Jurkat, Clone E6-1 (cell line): ENCODE results near the gene PAK4.
"Not testable (repeated sequence)": the region's sequence is repeated elsewhere in the genome, so short reads cannot be mapped to it uniquely, and the experiment has no call there.

Source experiments
- DNase-seq: peaks from one replicate; pipeline ENCODE4 v3.0.0-alpha.2; 2011; ENCODE audit warnings: low read depth, low spot score
- H3K4me3 ChIP-seq: 2 replicates; pipeline ENCODE4 v1.5.1; 2011; ENCODE audit warnings: mild to moderate bottlenecking, low read length, control low read depth, moderate library complexity

PAK4 gene

DNA sequence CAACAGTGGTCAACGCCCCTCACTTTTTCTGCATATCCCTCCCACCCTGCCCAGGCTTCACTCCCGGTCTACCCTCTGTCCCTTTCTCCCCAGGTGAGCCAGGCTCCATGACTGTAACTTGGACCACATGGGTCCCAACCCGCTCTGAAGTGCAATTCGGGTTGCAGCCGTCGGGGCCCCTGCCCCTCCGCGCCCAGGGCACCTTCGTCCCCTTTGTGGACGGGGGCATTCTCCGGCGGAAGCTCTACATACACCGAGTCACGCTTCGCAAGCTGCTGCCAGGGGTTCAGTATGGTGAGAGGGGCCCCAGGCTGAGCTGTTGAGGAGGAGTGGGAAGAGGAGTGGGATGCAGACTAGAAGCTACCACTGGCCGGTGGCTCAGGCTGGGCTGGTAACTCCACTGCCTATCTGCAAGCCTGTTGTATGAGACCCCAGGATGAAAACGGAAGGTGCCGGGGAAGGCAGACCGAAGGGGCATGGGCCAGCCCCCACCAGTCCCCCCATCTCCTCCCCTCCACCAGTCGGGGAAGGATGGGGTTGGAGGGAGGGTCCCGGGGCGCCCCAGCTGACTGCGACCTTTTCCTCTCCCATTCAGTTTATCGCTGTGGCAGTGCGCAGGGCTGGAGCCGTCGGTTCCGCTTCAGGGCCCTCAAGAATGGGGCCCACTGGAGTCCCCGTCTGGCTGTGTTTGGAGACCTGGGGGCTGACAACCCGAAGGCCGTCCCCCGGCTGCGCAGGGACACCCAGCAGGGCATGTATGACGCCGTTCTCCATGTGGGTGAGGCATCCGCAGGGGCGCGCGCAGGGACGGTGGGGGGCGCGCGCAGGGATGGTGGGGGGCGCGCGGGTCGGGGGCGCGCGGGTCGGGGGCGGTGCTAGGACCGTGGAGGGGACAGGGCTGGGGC is 27.0 kb upstream of the PAK4 start:
- H3K4me3 ChIP-seq, result no peak overlapping the region
- DNase-seq, result no peak

DNA sequence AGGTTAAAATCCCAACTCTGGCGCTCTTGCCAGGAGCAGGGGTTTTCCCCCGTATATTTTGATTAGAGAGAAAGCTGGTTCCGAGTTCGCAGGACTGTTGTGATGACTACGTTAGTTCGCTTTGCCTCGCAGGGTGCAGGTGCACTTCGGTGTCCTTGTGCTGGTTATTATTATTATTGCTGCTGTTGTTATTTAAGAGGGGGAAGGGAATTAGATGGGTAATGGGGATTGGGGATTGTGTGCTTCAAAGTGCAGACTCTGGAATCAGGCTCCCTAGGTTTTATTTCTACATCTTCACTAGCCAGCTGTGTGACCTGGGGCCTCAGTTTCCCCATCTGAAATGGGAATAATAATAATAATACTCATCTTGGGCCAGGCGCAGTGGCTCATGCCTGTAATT is 26.2 kb upstream of the PAK4 start:
- DNase-seq, result no peak
- H3K4me3 ChIP-seq, result no peak overlapping the region

DNA sequence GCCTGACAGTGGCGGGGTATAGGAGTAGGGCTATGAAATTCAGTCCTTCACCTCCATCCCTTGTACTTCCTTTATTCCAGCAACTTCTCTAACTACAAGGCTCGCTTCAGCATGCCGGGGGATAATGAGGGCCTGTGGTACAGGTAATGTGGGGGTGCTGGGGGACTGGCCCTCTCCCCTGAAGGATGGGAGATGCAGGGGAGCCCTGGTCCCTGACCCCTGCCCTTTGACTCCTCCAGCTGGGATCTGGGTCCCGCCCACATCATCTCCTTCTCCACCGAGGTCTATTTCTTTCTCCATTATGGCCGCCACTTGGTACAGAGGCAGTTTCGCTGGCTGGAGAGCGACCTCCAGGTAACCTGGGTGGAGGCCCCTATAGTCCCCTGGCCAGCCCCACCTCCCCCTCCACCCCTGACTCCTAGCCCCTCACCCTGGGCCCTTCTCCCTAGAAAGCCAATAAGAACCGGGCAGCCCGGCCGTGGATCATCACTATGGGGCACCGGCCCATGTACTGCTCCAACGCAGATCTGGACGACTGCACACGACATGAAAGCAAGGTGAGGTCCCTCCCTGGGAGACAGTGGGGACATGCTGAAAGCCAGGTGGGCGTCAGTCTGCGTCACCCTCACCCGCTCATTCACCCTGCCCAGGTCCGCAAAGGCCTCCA is 25.0 kb upstream of the PAK4 start:
- no peak for DNase-seq
- H3K4me3 ChIP-seq, result no peak overlapping the region

DNA sequence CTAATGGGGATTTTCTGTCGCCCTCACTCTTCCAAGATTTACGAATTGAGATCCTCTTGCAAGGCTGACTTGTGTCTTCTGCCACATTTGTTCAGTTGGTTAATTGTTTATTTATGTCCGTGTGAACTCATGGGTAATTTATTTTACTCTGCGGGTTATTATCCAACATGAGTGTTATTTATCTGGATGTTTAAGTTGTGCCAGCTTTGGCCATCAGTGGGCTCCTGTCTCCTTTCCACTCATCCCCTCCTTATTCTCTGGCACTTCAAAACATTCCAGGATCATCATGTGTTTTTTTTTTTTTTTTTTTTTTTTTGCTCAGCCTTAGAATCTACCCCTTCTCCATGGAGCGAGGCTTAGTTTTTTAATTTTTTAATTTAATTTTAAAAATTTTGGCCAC is 22.4 kb upstream of the PAK4 start:
- H3K4me3 ChIP-seq, result no peak overlapping the region
- no peak for DNase-seq

DNA sequence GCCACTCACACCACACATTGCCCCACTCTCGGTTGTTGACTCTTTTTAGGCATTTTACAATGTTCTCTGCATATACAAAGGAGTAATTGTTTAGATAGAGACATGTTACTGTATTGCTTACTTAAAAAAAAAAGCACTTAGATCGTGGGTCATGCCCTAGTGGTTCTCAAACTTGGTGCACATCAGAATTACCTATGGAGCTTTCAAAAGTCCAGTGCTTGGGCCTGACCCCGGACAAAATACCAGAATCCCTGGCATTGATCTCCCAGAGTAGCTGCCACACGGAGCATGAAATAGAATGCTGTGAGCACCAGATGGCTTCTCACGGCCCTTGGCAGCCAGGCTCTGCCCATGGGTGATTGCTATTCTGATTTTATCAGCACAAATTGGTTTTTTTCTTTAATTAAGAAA is 21.4 kb upstream of the PAK4 start:
- no peak overlapping the region for H3K4me3 ChIP-seq
- DNase-seq, result no peak

DNA sequence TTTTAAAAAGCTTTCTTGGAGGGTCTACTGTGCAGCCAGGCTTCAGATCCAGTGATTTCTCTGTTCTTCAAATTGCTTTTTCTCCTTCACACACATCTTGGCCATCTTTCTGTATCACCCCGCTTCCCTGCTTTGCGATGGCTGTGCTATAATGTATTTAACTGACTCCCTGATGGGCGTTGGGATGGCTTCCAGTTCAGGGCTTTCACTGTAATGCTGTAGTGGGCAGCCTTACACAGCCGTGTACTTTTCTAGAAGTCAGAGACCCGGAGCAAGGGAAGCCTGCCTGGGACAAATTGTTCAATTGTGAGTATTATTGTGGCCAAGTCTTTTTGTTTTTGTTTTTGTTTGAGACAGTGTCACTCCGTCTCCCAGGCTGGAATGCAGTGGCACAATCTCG is 19.4 kb upstream of the PAK4 start:
- H3K4me3 ChIP-seq, result no peak overlapping the region
- no peak for DNase-seq

DNA sequence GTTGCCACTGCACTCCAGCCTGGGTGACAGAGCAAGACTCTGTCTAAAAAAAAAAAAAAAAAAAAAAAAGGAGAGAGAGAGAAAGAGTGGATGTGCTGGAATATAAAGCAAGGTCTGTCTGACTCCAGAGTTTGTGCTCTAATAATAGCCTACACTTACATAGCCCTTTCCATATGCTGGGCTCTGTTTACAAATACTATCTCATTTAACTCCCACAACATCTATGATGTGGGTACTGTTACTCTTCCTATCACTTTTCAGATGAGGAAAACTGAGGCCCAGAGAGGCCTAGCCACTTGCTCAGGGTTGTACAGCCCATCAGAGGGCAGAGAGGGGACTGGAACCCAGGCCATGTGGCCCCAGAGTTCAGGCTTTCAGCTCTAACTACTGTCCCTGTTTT is 15.9 kb upstream of the PAK4 start:
- no peak for DNase-seq

DNA sequence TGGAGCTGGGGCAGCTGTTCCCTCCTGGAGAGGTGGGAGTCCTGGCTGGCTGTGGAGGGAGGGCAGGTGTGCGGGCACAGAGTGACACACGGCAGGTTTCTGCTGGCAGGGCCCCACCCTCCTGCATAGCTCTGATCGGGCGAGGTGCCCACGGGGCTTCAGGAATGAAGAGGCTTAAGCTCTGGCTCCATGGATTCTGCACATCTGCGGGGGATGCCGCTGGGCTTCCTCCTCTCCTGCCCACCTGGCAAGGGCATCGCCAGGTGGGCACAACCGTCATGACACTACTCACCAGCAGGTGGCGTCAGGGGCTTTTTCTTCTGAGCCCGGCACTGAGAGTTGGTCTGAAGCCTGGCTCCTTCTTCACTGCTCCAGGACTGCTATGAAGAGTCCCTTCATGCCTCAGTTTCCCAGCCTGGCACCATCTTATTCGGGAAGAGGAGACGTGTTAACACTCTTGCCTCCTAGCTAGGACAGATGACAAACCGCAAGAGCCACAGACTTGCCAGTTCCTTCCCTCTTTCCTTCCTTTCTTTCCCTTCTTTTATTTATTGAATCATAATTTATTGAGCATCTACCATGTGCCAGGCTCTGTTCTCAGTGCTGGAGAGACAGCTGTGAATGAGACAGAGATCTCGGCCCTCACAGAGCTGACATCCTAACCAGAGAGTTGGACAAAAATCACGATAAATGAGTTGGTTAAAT is 15.2 kb upstream of the PAK4 start:
- peak; percentile 30 for DNase-seq
- no peak overlapping the region for H3K4me3 ChIP-seq

More for the DNA sequence above, 15.9 kb upstream of the PAK4 start:
- H3K4me3 ChIP-seq, result no peak overlapping the region

DNA sequence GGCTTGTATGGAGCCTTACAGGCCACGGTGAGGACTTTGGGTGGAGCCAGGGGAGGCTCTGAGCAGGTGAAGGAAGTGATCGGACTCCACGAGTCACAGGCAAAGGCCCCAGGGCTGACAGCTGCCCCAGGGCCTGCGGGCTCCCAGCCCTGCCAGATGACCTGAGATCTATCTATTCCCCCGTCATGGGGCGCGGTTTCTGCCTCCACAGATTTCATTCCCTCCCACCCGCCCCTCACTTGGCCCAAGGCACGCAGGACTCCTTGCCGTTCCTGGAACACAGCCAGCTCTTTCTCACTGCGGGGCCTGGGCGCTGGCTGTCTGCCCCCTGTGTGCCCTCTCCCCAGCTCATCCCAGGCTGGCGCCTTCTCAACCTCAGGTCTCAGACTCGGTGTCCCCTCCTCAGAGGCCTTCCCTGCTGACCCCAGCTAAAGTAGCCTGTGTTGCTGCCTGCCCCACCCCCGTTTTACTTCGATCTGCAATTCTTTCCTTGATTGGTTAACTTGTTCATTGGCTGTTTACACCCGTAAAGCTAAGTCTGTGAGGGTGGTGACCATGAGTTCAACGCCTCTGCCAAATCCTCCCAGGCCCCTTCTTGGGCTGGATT is 13.9 kb upstream of the PAK4 start:
- no peak for DNase-seq
- H3K4me3 ChIP-seq, result no peak overlapping the region

DNA sequence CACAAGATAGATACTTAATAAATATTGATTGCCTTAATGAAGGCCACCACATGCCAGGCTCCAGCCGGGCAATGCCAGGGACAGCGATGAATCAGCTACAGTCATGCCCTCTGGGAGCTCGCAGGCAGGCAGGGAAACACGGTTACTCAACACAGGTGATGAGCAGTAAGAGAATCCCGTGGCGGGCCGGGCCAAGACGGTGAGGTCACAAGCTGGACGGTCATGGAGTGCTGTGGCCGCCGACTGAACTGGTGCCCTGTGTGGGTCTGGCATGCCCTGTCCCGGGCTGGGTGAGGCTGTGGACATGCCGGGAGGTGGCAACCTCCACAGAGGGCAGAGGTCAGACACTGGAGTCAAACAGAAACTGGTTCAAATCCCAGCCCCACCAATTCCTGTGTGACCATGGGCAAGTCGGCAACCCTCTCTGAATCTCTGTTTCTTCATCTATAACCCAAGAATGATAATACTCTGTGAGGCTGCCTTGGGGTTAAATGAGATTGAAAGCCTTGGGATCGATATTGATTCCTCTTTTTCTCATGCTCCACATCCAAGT is 13.2 kb upstream of the PAK4 start:
- no peak for DNase-seq
- H3K4me3 ChIP-seq, result no peak overlapping the region

DNA sequence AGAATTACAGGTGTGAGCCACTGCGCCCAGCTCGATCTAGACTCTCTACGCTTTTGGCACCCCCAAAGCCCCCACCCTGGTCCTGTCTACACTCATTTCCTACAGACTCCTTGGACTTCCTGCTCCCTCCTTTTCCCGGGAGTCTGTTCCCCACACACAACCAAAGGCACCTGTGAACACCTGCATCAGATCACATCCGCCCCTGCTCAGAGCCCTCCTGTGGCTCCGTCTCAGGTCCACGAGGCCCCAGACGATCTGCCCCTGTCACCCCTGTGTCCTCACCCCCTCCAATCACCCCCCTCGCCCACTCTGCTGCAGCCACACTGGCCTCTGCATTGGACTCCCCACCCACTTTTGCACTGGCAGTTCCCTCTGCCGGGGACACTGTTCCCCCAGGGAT is 12.4 kb upstream of the PAK4 start:
- H3K4me3 ChIP-seq, result no peak overlapping the region
- DNase-seq, result no peak

DNA sequence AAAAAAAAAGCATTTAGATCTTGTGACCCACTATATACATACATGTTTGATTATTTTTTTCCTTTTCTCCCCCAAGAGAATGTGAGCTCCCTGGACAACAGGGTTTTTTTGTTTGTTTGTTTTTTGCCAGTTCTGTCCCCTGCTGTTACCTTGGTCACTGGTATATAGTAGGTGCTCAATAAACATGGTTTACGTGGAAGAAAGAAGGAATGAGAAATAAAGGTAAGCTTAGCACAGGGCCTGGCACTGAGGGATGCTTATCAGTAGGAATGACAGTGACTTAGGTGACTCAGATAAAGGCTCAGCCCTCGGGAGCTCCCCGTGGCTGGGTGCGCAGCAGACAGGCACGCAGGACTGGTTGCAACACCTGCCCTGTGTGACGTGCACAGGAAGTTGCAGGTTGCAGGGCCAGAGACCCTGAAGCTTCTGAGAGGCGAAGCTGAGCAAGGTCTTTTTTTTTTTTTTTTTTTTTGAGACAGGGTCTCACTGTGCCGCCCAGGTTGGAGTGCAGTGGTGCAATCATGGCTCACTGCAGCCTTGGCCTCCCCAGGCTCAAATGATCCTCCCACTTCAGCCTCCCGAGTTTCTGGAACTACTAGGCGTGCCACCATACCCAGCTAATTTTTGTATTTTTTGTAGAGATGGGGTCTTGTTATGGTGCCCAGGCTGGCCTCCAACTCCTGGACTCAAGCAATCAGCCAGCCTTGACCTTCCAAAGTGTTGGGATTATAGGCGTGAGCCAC is 10.3 kb upstream of the PAK4 start:
- no peak overlapping the region for H3K4me3 ChIP-seq
- DNase-seq, result no peak

DNA sequence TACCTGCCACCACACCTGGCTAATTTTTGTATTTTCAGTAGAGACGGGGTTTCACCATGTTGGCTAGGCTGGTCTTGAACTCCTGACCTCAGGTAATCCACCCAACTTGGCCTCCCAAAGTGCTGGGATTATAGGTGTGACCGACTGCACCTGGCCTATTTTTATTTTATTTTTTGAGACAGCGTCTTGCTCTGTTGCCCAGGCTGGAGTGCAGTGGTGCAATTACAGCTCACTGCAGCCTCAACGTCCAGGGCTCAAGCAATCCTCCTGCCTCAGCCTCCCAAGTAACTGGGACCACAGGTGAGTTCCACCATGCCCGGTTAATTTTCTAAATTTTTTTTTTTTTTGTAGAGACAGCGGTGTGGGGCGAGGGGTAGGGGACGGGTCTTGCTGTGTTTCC is 8.6 kb upstream of the PAK4 start:
- not testable (repeated sequence) for DNase-seq, H3K4me3 ChIP-seq

DNA sequence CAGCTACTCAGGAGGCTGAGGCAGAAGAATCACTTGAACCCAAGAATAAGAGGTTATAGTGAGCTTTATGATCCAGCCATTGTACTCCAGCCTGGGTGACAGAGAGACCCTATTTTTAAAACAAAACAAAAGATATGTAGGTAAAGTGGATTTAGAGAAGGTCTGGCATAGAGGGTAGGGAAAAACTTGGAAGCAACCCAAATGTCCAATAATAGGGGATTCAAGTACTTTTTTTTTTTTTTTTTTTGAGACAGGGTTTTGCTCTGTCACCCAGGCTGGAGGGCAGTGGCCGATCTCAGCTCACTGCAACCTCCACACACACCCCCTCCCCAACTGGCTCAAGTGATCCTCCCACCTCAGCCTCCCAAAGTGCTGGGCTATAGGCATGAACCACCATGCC is 5.8 kb upstream of the PAK4 start:
- no peak overlapping the region for H3K4me3 ChIP-seq
- DNase-seq, result no peak

DNA sequence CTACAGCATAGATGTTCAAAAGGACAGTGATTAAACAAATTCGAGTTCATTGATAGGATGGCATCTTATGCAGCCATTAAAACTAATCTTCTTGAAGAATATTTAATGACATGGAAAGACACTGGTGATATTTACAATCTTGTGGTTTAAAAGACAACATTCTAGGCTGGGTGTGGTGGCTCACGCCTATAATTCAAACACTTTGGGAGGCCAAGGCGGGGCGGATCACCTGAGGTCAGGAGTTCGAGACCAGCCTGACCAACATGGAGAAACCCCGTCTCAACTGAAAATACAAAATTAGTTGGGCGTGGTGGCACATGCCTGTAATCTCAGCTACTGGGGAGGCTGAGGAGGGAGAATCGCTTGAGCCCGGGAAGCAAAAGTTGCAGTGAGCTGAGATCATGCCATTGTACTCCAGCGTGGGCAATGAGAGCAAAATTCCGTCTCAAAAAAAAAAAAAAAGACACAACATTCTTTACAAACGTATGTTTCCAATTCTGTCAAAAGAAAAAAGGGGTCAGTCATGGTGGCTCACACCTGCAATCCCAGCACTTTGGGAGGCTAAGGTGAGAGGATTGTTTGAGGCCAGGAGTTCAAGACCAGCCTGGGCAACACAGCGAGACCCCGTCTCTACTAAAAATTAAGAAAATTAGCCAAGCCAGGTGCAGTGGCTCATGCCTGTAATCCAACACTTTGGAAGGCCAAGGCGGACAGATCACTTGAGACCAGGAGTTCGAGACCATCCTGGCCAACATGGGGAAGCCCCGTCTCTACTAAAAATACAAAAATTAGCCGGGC is 2.5 kb upstream of the PAK4 start:
- no peak for DNase-seq
- no peak overlapping the region for H3K4me3 ChIP-seq

DNA sequence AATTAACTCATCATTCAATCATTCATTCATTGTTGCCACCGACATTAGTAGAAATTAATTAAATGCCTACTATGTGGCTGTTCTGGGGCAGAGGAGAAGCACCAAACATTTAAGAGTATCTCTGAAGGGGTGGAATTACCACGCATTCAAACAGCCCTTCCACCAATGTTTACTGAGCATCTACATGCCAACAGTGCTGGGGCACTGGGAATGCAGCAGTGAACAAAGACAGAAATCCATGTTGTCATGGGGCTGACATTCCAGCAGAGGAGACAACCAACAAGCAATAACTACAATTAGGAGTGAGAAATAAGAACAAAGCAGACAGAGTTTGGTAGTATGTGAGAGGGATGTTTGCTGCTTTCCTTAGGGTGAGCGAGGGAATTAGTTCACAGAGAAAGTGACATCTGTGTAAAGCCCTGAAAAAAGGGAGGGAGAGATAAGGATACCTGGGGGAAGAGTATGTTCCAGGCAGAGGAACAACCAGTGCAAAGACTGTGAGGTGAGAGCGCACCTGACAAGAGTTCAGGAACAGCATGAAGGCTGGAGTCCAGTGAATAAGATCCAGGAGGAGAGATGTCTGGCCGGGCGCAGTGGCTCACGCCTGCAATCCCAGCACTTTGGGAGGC is 1.3 kb upstream of the PAK4 start:
- DNase-seq, result no peak
- H3K4me3 ChIP-seq, result no peak overlapping the region

DNA sequence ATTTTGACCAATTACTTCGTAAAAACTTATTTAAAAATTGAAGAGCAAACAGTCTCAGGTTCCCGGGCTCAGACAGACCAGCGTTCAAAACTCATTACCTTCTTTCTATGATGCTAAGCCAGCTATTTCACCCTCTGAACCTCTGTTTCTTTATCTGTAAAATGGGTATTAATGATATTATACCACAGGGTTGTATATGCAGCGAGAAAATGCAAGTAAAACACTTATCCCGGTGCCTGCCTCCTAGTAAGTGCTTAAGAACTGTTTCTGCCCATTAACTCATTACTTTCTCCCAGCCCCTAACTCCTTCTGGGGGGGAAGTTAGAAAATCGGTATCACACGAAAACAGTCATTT is 410 bp upstream of the PAK4 start:
- H3K4me3 ChIP-seq, result peak overlapping the region; percentile 85
- DNase-seq, result no peak
